Brain pericyte (primary cell): Measurements from ENCODE around the gene PTPRD.

ENCODE experiments used
- DNase-seq: peaks from one replicate; pipeline ENCODE4 v3.0.0-alpha.2; 2012; ENCODE audit warnings: low read depth, low spot score

PTPRD gene

DNA sequence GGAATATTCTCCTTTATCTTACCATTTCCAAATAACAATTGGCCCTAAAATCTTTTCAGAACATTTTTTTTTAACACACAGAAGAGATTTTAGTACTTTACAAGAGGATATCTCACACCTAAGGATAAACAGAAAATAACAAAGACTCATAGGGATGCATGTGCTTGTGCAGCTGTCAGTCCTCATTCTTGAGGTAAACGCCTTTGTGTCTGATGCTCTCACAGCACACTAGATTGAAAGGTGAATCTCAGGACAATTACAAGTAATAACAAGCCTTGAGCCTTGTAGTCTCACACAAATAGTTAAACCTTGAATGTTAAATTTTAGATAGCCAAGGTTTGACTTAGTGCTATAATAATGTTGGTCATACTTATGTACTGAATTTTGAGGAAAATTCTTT lies 439.2 kb downstream of the PTPRD start:
- DNase-seq: no peak

DNA sequence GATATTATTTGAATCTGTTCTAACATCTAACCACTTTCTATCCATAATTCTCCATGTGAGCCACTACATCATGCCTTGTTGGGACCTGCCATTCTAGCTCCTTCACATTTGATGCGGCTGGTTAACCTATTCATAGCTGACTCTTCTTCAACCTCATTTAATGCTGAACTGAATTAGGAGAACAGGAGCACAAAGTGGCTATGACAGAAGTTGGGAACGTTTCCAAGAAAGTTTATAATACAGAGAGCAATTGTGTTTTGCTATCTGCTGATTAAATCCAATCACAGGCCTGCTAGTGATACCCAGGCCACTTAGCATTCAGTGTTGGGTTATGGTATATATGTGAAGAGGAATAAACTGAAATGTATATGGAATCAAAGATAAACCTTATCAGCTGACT lies 440.3 kb downstream of the PTPRD start:
- DNase-seq: no peak

DNA sequence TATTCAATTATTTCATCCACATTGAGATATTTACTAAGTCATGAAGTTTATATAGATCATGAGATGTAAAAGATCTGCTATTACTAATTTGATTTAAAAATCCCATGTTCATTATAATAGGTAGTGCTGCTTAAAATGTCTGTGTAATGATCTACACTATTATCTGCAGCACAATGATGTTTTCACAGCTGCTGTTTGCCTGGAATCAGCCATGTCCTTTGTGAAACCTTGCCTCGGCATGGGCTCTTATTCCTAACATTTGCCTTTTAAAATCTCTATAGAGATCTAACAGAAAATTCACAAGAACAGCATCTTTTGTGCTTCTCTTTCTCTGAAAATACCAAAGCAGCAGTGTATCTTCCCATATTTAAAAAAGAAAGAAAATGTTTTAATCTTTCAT lies 444.6 kb downstream of the PTPRD start:
- DNase-seq: no peak

DNA sequence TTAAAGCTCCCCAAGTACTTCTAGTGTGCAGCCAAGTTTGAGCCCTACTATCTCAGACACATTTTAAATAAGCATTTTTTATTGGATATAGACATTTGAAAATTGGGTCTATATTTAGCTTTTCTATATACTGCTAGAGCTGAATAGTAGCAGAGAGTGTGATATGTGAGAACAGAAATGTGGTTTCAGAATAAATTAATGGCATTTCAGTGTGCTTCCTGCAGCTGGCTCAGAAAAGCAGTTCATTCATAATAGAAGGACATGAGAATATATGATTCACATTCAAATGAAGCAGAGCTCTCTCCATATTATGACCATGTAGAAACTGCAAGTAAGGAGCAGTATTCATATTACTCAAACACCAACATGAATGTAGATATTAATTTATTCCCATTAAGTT lies 464.0 kb downstream of the PTPRD start:
- DNase-seq: no peak

DNA sequence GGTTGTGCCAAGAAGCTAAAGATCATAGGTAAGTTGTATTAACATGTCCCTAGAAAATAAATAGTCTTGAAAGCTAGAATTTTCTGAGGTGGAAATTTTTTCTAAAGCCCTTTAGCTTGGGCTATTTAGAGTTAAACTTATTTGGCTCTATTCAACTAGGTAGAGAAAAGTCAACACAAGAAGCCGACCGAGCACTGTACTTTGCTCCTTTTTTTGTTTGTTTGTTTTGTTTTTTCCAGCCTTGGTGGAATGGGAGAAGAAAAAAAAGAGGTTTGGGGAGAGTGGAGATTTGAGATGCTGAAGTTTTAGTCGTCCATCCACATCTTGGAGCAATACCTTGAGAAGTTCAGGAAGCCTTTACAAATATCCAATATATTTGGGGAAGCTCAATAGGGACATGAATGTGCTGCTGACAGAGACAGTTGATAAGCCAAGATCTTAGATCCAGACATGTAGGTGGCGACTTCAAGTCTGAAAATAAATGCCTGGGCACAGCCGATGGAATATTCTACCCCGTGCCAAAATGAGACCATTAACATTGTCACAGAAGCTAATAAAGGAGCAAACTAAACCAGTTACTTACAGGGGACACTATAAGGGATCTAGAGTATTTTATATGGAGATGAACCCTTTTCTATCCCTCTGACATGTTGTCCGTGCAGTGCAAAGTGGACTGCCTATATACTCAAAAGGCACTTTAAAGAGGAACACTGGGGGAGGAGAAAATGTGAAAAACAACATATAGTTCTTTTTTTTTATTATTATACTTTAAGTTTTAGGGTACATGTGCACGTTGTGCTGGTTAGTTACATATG lies 466.1 kb downstream of the PTPRD start:
- DNase-seq: no peak

DNA sequence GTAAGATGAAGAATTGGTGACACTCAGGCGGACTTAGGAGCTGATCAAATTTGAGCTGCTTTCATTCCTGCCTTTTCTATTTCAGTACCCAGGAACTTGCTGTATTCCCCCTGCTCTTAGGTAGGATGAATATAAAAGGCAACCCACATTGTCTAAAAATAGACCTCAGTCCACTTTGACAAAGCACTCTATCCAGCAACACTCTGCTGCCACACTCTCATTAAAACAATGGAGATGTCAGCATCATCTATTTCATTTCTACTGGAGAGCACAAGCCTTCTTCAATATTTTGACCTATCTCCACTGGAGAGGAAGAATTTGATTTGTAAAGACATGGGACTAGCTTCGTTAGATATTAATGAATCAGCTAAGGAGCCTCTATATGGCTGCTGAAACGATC lies 468.4 kb downstream of the PTPRD start:
- DNase-seq: no peak

DNA sequence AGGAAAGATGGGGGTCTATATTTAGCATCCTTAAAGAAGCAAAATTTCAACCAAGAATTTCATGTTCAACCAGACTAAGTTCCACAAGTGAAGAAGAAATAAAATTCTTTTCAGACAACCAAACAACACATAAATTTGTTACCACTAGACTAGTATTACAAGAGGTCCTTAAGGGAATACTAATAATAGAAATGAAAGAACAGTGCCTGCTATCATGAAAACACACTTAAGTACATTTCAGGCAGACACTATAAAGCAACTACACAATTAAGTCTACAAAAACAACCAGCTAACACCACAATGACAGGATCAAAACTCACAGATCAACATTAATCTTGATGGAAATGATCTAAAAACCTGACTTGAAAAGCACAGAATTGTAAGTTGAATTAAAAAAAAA lies 477.2 kb downstream of the PTPRD start:
- DNase-seq: no peak

DNA sequence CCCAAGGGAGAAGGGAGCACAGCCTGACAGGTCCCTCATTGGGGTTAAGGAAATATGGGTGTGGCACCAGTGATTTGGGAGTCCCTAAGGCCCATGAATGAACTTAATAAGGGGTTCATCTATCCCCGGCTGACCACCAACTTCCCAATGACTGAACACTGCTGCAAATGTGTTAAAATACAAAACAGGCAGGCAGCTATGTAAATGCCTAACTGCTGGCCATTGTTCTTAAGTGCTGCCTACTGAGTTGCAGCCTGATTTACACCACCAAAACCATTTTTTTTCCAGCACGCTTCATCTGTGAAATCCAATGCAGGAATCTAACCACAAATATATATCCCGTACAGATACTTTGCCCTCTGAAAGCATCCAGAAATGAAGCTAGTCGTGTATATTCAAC lies 478.5 kb downstream of the PTPRD start:
- DNase-seq: no peak

DNA sequence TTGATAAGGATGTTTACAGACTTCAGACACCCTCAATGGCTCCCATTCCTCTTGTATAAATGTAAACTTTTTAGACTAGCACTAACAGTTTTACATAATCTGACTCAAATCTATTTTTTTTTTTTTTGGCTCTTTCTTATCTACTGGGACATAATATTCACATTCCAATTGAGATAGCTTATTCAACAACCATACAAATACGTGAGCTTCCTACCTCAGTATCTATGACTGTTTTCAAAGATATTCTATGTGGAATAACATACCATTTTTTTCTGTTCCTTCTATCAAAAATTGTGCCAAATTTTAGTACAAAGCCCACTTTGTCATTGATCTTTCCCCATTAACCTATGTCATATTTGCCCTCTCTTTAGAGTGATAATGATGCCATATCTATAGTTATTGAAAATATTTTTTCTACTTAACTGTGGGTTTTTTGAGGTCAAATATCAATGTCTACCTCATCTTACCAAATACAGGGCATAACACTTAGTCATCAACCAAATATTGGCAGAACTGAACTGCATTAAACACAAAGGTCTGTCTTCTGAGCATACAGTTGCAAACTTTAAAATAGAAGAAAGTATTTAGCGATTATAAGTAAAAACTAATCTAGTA lies 482.6 kb downstream of the PTPRD start:
- no peak for DNase-seq

DNA sequence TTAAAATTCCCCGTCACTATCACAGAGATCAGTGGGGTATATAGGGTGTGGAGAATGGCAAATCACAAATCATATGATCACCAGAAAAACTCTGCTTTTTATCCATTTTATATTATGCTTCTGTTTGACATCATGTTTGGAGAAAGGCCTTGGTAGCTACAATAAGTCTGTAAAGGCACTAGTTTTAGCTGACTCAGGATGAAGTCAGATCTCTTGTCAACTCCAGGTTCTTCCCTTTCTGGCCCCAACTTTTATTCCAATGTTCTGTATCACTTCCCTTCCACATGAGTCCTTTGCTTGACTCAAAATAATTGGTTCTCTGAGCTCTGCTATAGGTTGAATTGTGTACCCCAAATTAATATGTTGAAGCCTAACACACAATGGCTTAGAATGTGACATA lies 484.9 kb downstream of the PTPRD start:
- DNase-seq: no peak

DNA sequence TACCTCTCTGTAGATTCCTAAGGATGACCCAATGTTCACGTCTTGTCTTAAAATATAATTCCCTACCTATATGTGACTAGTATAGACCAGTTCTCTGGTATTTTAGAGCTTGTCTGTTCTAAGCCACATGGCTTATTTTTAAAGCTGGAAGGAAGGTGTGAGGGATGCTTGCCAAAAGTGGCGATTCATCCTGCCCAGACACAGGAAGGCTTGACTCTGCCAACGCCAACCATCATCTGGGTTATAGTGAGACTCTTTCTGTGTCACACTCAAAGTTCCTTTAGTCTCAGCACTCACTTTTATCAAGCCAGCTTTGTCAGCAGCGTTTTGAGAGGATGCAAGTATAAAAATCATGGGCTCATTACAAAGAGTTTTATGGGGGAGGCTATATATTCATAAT lies 500.0 kb downstream of the PTPRD start:
- no peak for DNase-seq

DNA sequence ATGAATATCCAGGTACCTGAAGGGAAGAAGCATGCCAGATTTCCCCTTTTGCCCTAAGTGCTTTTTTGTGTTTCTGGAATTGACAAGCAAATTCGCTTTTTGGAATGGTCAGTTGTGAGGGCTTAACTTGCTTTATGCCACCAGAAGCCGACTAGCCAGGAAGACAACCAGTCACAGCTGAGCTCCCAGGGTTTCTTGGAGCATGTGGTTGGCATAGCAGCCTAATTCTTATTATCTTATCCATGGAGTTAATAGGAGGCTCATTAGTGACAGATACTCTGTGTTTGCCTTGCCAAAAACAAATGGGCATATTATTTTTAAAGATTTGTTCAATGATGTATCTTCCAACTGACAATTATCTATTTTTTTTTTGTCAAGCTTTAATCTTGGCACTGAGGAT lies 500.7 kb downstream of the PTPRD start:
- DNase-seq: no peak

DNA sequence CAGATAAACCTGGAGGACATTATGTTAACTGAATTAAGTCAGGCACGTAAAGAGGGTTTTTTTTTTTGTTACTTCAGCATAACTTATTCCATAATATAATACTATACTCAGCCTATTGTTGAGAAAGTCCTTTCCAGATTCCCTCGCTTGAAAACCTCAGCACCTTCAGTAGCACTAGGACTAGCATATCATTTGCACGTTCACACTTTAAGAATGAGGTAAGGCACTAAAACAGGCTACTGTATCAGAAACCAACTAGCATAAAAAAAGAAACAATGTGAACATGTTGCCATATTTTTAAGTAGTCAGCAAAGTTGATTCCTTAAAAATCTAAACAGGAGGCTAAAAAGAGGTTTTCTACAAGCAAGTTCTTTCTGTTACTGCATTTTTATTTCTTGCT lies 504.0 kb downstream of the PTPRD start:
- no peak for DNase-seq

DNA sequence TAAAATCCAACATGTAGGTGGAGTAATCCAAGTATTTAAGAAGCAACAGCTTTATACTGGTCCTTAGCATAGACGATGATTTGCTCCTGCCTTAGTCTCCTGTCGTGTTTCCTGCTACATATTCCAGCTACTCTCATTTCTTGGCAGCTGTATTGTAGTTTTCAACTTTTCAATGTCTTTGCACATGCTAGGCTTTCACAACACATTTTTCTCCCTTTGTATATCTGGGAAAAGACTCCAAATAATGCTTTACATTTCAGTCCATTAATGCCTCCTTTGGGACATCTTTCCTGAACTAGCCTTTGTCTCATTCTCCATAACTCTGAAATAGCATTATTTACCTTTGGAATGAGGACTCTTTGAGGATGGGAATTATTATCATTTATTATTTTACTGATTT lies 508.0 kb downstream of the PTPRD start:
- DNase-seq: no peak

DNA sequence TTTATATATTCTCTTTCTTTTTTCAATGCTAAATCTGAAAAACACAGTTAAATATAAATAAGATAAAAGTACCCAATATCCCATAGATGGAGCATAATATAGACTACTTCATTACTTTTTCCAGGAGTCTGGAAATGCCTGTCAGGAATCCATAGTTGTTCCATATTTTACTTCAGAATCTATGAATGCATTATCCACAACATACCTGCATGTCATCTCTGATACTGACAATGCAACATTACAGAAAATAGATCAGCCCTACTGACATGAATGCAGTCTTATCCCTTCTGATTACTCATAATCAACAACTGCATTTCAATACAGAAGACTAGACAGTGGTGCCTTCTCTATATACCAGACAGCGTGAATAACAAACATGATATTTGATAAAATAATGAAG lies 517.6 kb downstream of the PTPRD start:
- DNase-seq: no peak

DNA sequence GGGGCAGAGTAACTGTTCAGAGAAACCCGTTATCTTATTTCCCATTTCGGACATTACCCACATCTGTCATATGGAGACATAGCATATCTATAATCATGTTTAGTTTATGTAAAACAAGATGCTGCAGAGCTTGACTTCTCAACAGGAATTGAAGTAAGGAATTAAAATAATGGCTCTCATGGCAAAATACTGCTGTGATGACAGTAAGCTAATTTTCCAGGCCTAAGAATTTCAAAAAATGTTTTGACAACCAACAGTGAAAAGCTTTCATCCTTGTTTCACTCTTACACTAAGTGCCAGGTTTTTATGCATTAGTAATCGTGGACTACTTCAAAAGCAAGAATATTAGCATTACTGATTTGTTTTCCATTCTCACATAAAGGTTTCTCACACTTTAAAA lies 518.2 kb downstream of the PTPRD start:
- no peak for DNase-seq

DNA sequence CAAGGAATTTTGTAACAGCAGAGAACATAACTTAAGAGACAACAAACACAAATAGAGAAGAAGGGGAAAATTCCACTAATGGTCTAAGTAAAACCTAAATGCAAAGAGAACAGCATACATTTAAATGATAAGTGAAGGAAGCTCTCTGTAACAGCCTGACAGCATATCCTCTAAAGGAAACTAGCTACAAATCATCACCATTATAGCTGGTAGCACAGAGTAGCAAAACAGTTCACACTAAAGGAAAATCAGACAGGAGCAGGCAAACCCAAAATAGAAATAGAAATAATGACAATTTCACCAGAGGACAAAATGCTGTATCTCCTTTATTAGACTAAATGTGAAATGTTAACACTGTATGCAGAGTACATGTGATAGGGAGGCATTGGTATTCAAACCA lies 532.8 kb downstream of the PTPRD start:
- DNase-seq: no peak

DNA sequence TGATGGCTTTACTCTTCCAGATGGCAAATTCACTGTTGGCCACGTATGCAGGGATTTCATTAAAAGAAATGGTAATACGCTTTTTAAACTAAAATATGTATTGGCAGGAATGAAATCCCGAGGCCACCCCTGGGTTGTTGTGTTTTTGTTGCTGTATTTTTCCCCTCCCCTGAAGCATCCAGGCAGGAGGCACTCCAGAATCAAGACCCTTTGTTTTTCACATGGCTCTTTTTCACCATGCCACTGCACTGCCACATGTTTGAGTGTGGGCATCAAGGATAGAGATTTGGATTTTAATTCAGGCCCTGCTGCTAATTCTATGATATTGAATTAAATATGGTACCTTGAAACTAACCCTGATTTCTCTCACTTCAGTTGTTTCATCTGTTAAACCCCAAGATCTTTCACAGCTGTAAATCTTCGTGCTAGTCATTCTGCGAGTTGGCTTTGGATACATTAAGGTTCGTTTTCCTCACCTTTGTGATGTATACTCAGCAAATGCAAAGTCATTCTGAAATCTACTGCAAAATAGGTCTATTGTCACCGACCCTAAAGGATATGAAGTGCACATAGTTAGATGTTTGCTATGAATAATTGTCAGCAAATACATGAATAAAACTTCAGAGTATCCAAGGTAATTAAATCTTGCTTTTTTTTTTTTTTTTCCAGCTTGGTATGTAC lies 533.4 kb downstream of the PTPRD start:
- DNase-seq: no peak

DNA sequence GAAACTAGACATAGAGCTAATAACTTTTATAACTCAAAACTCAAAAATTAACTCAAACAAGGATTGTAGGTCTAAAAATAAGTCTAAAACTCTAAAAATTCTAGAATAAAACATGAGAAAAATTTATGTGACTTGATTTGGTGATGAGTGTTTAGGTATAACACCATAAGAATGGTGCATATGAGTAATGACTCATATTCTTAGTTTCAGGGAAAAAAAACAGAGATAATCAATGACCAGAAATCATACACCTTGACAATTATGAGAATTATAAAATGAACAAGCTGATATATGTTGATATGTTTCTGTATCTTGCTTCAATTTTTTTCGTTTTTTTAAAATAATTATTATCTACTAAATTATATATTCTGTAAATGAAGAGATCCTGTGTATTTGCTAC lies 541.2 kb downstream of the PTPRD start:
- DNase-seq: no peak

DNA sequence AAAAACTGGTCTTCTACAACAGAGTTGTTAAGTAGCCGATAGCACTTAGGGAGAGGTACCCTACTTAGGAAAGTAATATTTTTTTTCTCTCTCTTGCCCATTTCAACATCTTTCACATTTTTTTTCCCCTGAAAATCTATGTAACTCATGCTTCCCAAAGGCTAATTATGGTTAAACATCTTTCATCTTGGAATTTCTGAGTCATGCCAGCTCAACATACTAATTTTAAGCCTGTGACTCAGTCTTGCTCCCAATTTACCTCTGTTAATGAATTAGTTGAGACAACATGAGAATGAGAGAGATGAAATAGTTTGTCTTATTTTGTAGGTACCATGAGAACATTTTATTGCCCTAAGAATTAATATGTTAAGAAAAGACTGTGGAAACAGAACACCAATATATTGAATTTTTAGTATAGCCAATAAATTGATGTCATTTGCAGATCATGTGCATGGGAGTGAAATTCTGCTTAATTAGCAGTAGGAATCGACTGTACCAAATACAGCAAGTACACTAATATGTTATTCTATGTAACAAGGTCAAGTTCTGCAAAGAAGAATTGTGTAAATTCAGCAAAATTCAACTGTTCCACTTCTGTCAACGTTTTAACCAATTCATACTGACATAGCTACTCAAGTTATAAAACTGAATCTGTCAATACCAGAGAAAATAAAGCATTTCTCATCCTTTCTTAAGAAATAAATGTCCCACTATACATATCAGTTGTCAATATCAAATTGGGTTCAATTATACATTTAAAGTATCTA lies 550.0 kb downstream of the PTPRD start:
- no peak for DNase-seq

DNA sequence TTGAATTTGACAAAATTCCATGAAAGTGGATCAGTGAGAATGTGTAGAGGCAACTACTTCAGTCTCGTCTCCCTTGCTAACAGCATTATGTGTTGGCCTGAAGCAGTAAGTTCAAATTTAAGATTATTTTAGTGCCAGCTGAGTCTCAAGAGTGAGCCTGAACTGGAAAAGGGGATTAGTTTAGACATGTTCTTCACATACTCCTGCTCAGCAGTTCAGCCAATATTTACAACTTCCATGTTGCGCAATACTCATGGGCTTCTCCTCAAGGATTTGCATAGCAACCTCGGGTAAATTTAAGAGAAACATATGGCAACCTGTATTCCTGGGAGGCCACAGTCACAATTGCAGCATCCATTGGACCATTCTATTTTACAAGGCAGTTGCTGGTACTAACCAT lies 553.8 kb downstream of the PTPRD start:
- DNase-seq: no peak

DNA sequence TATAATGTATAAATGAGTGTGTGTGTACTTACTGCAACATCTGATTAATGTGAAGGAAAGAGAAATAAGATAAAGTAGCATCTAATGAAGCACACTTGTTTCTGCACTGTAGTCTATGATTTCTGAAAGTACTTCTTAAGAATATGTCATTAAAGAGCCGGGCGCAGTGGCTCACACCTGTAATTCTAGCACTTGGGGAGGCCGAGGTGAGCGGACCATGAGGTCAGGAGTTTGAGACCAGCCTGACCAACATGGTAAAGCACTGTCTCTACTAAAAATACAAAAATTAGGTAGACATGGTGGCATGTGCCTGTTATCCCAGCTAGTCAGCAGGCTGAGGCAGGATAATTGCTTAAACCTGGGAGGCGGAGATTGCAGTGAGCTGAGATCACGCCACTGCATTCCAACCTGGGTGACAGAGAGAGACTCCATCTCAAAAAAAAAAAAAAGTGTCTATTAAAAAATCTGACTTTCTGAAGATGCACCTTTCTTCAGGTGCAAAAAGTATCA lies 556.9 kb downstream of the PTPRD start:
- DNase-seq: no peak
